ENCODE measurements around the gene WNT6.

- no peak for TF ChIP-seq GATA2 (IDR thresholded peaks at IDR 0.05; ENCODE audit: low read depth, low read length)
- TF ChIP-seq GATA3 (IDR thresholded peaks at IDR 0.05; ENCODE audit: low read depth, low read length) = no peak
Observed at GRCh38 chr2:218858138-218858445, 1.5 kb upstream of the WNT6 start.

Measured in SH-SY5Y (cell line).